Hematopoietic multipotent progenitor cell treated with erythropoietin and hydrocortisone succinate and interleukin-3 and kit ligand, for 15 days (in vitro differentiated cells): ENCODE results near the gene TTC29.

Source experiments
- DNase-seq: peaks from one replicate; pipeline ENCODE4 v3.0.0-alpha.2; 2015; ENCODE audit warnings: low spot score

TTC29 gene, protein sequence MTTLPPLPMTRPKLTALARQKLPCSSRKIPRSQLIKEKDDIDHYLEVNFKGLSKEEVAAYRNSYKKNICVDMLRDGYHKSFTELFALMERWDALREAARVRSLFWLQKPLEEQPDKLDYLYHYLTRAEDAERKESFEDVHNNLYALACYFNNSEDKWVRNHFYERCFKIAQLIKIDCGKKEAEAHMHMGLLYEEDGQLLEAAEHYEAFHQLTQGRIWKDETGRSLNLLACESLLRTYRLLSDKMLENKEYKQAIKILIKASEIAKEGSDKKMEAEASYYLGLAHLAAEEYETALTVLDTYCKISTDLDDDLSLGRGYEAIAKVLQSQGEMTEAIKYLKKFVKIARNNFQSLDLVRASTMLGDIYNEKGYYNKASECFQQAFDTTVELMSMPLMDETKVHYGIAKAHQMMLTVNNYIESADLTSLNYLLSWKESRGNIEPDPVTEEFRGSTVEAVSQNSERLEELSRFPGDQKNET

DNA sequence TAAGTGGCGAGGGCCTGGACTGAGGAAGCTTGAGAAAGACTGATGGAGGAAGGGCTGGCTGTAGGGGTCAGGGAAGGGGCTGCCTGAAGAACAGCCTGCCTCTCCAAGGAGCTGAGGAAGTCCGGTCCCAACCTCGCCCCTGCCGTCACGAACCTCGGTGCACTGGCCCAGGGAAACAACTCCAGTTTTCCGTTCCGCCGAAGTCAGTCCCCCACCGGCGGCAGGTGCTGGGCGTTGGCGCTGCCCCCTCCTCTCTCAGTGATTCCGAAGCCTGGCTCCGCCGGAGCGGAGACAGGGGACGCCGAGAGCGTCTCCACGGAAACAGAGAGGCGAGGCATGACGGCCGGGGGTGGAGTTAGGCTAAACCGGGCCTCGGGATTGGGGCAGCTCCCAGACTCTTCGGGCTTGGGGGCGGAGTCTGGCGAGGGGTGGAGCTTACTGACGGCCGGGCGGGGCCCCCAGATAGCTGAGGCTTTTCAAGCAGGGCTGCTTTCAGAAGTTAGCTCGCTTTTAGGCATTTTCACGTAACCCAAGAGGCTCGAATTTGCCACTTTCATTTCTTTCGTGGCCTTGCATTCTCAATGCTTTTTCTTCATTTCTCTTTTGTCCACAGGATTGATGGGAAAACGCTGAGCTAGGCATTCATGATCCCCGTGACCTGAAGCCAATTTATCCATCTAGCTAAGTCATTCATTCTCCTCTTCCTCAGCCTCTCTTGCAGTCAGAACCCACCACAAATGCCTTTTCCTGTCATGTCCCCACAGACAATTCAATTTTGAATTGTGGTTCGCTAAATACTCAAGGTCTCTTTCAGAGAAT is at the start of gene TTC29:
TTC29 (minus strand) TSS at position 309 of the 819 bp plus-strand sequence. CDS start 5,969 bp downstream, outside the sequence.
- DNase-seq: peak; percentile 65

DNA sequence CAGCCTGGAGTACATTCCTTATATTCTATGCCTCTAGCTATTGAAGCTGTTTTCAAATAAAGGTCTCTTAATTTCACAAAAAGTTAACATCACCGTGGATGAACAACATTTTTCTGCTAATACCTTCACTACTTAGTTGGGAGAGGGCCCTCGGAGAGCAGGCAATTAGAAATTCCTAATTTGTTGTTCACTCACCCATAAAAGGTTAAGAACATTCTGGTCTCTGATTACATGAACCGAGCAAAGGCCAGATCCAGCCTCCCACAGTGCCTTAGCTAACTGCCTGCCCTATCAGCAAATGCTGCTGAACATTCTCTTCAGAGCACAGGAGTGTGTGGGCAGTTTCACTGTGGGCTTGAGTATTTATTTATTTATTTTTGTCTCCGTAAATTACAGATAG is 36.0 kb upstream of the TTC29 start:
- DNase-seq: no peak

DNA sequence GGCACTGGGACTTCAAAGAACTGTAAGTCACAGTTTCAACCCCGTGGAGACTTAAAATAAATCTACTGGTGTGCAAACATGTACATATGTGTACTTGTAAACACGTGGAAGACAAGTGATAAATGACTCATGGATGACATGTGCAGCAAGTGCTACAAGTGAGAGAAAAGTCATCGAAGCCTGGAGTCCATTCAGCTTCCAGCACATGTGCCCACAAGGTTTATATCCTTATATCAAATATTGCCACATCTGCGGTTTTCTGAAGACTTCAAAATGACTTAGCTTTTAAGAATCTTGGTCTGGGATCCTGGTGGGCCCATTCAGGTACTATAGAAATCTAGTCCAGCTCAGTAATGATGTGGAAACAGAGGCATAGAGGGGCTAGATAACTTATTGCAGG is 33.0 kb upstream of the TTC29 start:
- DNase-seq: no peak

DNA sequence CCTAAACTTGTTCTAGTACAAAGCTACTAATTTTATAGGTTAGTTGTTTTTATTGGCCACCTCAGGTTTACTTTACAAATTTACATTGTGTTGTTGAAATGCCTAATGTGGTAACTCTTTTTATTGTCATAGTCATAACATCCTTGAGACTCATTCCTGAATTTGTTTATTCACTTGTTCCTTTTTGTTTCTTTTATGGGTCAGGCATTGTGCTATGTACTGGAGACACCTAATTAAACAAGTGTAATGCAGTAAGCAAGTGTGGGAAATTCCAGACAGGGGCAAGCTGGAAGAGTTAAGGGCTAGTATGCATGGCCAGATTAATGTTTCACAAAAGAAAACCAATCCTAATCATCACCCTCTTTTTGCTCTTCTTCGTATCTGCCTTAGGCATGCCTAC is 30.5 kb upstream of the TTC29 start:
- no peak for DNase-seq

DNA sequence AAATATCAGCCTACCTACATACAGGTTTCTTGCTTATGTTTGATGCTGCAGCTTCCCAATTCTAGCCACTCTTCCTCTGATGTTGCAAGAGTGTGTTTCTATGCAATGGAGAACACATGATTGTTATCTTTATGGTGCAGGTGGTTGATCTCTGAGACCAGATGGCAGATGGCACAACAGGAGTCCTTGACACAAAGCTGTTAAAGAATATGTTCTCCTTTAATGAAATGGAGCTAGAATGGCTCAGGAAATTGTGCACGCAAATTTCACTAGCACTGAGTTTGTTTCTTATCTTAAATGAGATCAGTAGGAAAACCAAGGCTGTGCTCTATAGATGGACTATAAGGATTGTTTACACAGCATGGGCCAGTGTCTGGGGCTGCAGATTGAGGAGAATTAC is 29.9 kb upstream of the TTC29 start:
- DNase-seq: no peak

DNA sequence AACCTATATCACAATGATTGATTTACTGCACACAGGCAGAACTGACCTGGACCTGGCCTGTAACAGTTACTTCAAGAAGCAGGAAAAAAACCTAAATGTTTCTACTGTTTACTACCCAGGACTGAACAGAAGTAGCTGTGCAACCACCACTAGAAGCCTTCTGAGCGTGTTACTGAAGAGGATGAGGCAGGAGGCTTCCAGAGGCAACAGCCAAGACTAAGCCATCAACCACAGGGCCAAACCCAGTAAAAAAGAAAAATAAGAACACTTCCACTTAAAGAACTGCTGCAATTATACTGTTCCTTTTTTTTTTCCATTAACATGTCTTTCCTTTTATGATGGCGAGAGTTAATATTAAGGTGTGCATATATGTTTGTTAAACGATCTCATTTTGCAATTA is 29.4 kb upstream of the TTC29 start:
- DNase-seq: no peak

DNA sequence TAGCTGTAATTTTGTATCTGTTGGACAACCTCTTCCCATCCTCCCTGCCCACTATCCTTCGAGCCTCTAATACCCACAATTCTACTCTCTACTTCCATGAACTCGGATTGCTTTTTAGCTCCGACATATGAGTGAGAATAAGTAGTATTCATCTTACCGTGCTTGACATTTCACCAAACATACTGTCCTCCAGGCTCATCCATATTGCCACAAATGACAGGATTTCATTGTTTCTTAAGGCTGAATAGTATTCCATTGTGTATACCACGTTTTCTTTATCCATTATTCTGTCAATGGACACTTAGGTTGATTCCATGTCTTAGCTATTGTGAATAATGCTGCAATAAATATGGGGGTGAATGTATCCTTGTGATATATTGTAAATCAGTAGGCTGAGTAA is 26.4 kb upstream of the TTC29 start:
- no peak for DNase-seq

DNA sequence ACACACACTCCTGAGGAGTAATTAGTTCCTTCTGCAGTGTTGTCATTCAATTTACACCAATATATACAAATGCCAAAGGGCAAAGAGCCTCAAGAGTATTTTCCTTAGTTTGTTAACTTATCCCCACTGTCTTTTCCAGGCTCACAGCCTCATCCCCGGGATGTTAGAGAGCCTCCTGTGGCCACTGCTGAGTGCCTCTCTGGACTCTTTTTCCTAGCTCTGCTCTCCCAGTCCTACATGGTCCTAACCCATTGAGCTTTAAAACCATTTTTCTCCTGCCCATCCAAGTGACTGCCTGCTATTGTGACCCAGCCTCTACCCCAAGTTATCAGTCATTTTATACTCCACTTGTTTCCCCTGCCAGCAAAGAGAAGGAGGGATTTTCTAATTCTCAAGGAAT is 23.5 kb upstream of the TTC29 start:
- DNase-seq: no peak

DNA sequence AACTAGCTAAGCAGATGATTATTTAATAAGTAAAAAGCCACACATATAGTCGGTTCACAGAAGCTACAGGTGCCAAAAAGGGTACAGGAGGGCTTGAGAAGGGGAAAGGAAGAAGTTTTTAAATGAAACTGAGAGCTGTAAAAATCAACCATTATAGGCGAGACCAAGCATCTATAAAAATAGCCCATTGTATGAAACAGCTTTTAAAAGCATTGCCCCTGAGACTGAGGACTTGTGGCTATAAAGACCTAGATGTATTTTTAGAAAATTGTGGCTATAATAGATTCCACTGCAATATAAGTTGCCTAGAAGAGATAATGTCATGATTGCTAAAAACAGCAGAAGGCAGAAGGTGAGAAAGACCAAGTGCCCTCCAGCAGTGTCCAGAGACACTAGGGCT is 15.0 kb upstream of the TTC29 start:
- no peak for DNase-seq

DNA sequence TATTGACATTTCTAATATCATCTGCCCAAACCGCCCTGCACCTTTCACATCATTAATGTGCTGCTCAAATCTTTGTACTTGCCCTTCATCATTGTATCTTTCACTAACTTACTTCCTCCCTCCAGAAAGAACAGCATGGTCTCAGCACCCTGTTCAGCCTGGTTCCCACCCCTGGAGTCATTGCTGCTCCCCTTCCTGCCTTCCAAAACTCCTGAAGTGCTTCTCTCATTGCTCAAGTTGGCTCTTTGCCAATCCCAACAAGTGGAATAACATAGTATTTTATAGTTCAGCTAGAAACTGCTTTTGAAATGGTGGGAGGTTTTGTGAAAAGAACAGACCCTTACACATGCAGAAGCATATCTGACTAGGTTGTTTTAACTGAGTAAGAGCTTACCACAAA is 14.0 kb upstream of the TTC29 start:
- DNase-seq: no peak

DNA sequence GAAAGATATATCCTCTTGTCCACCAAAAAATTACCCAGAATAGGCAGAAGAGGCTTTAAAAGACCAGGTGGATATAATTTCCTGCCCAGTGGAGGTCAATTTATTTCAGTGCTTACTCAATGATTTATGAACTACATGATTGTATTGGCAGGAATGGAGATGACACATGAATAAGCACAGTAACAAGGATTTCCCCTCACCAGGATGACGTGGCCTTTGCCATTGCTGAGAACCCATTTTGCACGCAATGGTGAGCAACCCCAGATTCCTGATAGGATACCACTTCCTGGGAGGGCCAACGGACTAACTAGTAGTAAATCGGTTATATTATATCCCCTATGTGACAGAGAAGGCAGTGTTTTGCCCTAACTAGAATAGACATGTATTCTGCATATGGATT is 11.6 kb upstream of the TTC29 start:
- no peak for DNase-seq

DNA sequence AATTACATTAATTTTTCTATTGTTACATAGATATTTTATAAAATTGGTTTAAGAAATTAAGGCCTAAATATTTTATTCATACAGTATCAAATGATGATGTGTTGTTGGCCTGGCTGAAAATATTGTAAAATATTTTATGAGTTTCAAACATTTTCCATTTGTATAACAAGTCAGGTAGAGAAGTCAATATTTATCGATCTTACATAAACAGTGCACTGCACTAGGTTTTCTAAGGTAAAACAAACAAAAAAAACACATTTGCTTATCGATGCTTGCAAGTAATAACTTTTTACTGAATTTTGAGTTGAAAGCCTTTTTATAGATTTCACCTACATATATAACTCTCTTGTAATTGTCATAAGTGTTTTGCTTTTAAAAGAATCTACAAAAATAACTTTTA is 7.2 kb upstream of the TTC29 start:
- DNase-seq: no peak

DNA sequence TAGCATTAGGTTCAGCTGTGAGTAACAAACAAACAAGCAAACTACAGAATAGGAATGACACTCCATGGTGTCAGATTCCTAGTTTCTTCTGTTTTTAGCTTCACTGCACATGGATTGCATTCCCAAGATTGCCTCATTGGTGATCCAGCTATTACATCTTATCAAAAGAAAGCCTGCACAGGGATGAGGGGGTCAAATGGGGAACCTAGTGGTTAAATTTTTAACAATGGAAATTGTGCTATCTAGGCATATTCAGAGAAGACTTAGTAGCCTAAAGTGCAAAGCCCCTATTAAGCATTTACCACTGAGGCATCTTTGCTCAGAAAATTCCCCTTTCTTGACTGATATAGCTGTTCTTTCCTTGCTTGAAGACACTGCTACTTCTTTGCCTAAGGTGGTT is 3.9 kb upstream of the TTC29 start:
- DNase-seq: no peak

DNA sequence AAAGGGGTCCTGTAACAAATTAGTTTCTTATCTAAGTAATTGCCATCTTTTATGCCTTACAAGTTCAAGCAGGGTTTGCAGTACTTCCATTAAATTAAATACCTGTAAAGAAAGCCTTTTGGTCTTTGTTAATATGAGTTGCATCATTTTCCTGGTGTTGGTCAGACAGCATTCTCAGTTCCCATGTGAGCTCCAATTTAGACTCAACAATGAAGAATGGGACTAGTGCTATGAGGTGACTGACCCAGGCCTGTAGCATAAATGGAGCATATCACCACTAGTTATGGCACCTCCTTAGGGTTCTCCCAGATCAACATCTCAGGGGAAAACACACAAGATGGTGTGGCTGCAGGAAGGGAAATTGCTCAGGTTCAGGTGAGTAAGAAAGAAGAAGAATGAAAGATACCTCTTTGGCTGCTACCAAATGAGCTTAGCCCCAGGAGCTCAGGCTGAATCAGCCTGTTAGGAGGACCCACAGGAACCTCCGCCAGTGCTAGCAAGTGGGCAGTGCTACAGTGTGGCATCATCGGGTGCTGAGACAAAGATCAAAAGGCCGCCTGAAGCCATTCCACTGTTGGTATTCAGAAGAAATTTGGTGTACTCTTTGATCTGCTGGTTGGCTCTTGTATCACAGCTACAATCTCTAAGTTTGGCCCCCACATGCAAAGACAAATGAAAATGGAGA is 1.8 kb downstream of the TTC29 start:
- no peak for DNase-seq

DNA sequence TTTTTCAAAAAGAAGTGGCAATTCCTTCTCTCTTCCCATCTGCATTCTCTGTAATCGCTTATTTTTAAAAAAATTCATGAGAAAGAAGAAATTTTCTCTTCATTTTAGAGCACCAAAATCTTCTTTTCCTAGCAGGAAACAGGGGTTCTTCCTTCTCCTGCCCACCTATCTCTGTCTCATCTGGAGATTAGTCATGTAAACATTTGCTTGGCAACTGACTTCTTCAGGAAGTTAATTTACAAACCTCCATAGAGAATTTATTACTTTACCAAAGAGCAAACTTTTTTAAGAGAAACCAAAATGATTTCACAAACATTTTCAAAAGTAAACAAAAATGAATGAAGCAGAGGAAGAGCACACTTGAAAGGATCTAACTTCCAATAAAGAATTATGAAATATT is 13.5 kb downstream of the TTC29 start:
- DNase-seq: no peak

DNA sequence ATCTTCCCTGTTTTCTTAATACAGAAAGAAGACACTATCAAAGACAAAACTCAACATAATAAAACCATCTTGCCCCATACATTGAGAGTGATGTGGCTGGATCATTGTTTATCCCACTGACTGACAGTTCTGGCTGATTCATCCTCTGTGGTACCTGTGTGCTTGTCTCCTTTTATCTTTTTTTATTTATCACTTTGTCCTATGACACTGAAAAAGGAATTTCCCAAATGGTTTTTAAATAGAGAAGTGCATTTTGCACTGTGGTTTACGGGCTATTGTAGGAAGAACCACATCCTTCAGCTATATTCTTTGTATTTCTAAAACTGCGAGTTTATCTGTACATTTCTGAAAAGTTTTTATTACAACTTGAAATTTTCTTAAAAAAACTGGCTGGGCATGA is 15.0 kb downstream of the TTC29 start:
- no peak for DNase-seq

DNA sequence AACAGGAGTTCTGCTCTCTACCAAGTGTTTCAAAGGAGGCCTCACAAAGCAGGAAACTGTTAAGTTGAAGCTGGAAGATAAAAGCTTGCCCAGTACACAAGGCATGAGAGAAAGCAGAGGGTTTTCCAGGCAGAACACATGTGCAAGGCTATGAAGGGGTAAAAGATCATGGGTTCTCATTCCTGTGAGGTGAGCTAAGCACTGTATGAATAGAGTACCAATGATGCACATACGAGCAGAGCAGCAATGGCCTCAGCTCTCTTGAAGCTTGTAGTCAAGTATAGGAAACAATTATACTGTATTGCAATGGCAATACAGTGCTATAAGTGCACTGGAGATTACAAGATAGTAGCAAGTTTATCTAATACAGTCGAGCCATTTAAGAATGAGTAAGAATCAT is 18.0 kb downstream of the TTC29 start:
- no peak for DNase-seq

DNA sequence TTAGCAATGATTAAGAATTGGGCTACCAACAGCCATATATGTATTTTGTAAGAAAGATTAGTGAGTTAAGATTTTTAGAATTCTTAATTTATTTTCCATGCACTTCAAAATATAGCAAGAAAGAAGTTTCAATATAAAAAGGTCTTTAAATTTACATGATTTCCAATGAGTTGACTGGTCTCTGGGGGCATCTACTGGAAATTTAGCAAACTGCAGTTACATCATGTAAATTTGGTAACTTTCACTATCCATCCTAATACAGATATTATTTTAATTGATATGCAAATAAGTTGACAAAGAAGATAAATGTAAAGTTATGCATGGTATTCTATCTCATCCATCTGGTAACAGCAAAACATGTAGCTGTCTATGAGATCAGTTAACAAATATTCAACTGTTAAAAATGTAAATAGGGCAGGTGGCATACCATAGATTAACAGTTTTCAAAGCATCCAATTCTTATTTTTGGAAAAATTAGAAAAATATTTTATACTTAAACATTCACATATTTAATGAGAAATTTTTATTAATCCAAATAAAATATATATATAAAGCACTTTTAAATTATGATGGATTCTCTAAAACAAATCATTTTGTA is 29.1 kb downstream of the TTC29 start:
- DNase-seq: peak; percentile 5

DNA sequence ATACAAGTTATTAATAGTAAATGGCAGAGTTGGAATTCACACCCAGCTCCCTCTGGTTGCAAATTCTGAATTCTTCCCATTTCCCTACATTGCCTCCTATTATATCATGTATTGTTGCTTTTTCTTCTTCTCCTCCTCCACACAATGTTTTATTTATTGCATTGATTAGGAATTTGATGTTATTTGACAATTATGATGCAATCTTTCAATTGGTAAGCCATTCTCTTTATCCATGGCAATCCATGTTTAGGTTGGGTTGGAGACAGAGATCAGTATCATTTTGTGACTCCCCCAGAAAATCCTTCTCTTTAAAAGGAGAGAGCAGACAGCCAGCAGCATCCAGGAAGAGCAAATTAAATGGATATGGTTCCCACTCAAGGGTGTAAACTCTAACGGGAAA is 30.5 kb downstream of the TTC29 start:
- no peak for DNase-seq

DNA sequence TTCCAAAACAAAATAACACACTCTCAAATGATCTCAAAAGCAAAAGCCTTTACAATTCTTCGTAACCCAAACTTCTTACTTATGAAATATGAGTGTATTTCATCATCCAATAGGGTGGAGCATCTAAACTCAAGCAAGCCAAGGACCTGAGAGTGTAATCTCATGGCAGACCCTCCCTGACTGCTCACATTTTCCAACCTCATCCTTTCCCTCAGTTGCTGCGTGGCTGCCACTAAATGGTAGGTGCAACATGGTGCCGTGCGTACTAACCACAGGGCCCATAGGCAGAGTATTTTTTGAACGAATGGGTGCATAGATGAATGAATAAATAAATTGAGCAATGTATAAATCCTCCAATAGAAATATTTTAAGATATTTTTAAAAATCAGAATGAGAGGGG is 45.4 kb downstream of the TTC29 start:
- DNase-seq: no peak

DNA sequence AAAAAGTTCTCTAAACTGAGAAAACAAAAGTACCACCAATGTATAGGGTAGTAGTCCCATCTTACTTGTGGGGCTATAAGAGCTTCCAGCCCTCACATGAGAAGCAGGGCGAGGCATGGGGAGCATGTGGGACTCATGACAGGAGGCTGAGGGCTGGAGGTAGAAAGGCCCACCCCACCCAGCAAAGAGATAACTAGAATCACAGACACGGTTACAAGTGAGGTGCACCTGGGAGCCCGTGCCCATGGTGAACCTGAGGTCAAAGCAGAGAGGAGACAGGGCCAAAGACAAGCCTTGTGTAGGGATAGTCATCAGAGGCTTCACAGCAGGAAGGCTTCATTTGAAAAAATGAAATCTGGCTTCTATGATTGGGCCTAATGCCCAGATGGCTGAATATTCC is 55.4 kb downstream of the TTC29 start:
- DNase-seq: no peak

DNA sequence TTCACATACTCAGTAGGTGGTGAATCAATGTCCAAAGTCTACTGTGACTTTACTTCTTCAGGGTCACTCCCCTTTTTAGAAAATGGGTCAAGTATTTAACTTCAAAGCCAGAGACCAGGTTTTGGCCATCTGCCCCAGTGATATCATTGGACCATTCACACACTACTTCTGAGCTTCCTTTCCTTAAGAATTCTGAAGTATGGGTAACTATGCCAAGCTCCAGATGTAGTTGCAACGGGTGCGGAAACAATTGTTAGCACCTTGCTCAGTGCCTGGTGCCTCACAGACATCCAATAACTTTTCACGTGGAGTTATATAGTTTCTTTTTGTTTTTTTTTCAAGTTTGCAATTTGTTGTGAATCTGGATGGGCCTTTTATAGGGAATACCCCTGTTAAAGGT is 62.6 kb downstream of the TTC29 start:
- no peak for DNase-seq
